H1 (cell line): ENCODE results near the gene SIX3. TPM values are rescaled to one million over a fixed set of nuclear protein-coding genes. Genes with fewer than 3 reads are reported as not detected.

Experiments
- CTCF ChIA-PET: fragments of 300-600 bp; sonication (Branson Sonifier 250); formaldehyde crosslinking; loops from one replicate; lab custom pipeline; 2021; ENCODE audit not compliant: partially characterized antibody; lab: Charles Lee
- POLR2A ChIA-PET: fragments of 300-600 bp; sonication (Branson Sonifier 250); formaldehyde crosslinking; loops from one replicate; lab custom pipeline; 2021; ENCODE audit warnings: inconsistent platforms; ENCODE audit not compliant: partially characterized antibody; lab: Charles Lee
- DNase-seq, 2 experiments: peaks; one replicate each; pipeline versions ENCODE4 v3.0.0 to v3.0.0-alpha.2; 2010 to 2022; ENCODE audit warnings: low spot score in 2 of 2, low read depth in 1 of 2, mixed read lengths in 1 of 2
- FAIRE-seq: peaks from 2 replicates; lab custom pipeline; 2011; peaks lifted over from hg19 to GRCh38; lab: Jason Lieb, UNC
- H2AFZ ChIP-seq: 2 replicates; pipeline ENCODE4 v1.8.1; 2012; ENCODE audit warnings: low read length, inconsistent platforms
- H2AK5ac ChIP-seq: 2 replicates; pipeline ENCODE4 v1.6.1; 2013; ENCODE audit warnings: low read depth, low read length
- H2BK120ac ChIP-seq: replicated peaks from 2 replicates; pipeline ENCODE3; 2013; ENCODE audit warnings: low read depth, low read length, inconsistent platforms
- H2BK12ac ChIP-seq: 2 replicates; pipeline ENCODE4 v1.6.1; 2013; ENCODE audit warnings: low read depth, low read length
- H2BK15ac ChIP-seq: 2 replicates; pipeline ENCODE4 v1.6.1; 2013; ENCODE audit warnings: low read length
- H2BK20ac ChIP-seq: 2 replicates; pipeline ENCODE4 v1.6.1; 2013; ENCODE audit warnings: low read length
- H2BK5ac ChIP-seq: 2 replicates; pipeline ENCODE4 v1.6.1; 2013; ENCODE audit warnings: low read depth, low read length
- H3K14ac ChIP-seq: 2 replicates; pipeline ENCODE4 v1.6.1; 2013; ENCODE audit warnings: inconsistent platforms; ENCODE audit not compliant: insufficient read length
- H3K18ac ChIP-seq: 2 replicates; pipeline ENCODE4 v1.6.1; 2013; ENCODE audit warnings: low read length; ENCODE audit errors: extremely low read depth
- H3K23ac ChIP-seq: 2 replicates; pipeline ENCODE4 v1.6.1; 2013; ENCODE audit warnings: inconsistent platforms; ENCODE audit not compliant: insufficient read length
- H3K23me2 ChIP-seq: 2 replicates; pipeline ENCODE4 v1.6.1; 2013; ENCODE audit warnings: low read depth, low read length
- H3K27ac ChIP-seq: 2 replicates; pipeline ENCODE4 v1.6.1; 2011; ENCODE audit warnings: low read depth, low read length, inconsistent platforms
- H3K27me3 ChIP-seq, 4 experiments: replicated peaks in 1 of 4; 1 replicate in 1 of 4; 2 replicates in 3 of 4; pipeline versions ENCODE4 v1.6.1 to v1.8.1; 2011 to 2013; ENCODE audit warnings: low read length in 3 of 4, mild to moderate bottlenecking in 3 of 4, inconsistent platforms in 2 of 4, mixed read lengths in 2 of 4, moderate library complexity in 1 of 4; ENCODE audit not compliant: control insufficient read depth in 3 of 4, insufficient read depth in 3 of 4; ENCODE audit errors: extremely low read depth in 1 of 4
- H3K36me3 ChIP-seq, 4 experiments: 2 replicates each; pipeline versions ENCODE4 v1.6.1 to v1.8.1; 2011 to 2013; ENCODE audit warnings: mild to moderate bottlenecking in 4 of 4, low read length in 3 of 4, moderate library complexity in 2 of 4, control low read depth in 1 of 4, inconsistent platforms in 1 of 4; ENCODE audit not compliant: insufficient read depth in 4 of 4, control insufficient read depth in 2 of 4
- H3K4ac ChIP-seq: replicated peaks from 2 replicates; pipeline ENCODE3; 2013; ENCODE audit warnings: low read length, low read depth, mixed read lengths, inconsistent platforms; ENCODE audit not compliant: insufficient read length
- H3K4me1 ChIP-seq, 4 experiments: replicated peaks in 1 of 4; 1 replicate in 1 of 4; 2 replicates in 3 of 4; pipeline versions ENCODE4 v1.6.1 to v1.8.1; 2011 to 2013; ENCODE audit warnings: low read length in 3 of 4, inconsistent platforms in 2 of 4, mixed read lengths in 1 of 4; ENCODE audit not compliant: insufficient read depth in 4 of 4, control insufficient read depth in 3 of 4
- H3K4me2 ChIP-seq, 2 experiments: 2 replicates each; pipeline versions ENCODE4 v1.6.1 to v1.8.1; 2011 to 2013; ENCODE audit warnings: low read depth in 2 of 2, low read length in 2 of 2, control low read depth in 1 of 2, inconsistent platforms in 1 of 2, mild to moderate bottlenecking in 1 of 2; ENCODE audit not compliant: insufficient read depth in 1 of 2
- H3K4me3 ChIP-seq, 4 experiments: fragments of 200-600, 300-600 bp in 1 of 4; sonication (generic), shearing (Covaris generic), sonication (Bioruptor Twin) in 1 of 4; 2 replicates each; pipeline versions ENCODE4 v1.5.1 to v1.8.1; 2011 to 2016; ENCODE audit warnings: low read length in 4 of 4, low read depth in 3 of 4, control low read depth in 2 of 4, inconsistent platforms in 2 of 4, mild to moderate bottlenecking in 2 of 4, mixed read lengths in 1 of 4, moderate library complexity in 1 of 4; ENCODE audit not compliant: insufficient read depth in 2 of 4; ENCODE audit errors: extremely low read depth in 1 of 4
- H3K56ac ChIP-seq: replicated peaks from 2 replicates; pipeline ENCODE3; 2013; ENCODE audit warnings: low read depth, mild to moderate bottlenecking, mixed read lengths, low read length, inconsistent platforms; ENCODE audit not compliant: insufficient read length
- H3K79me1 ChIP-seq: 2 replicates; pipeline ENCODE4 v1.6.1; 2013; ENCODE audit warnings: low read depth, low read length, control low read depth
- H3K79me2 ChIP-seq, 2 experiments: 2 replicates each; pipeline versions ENCODE4 v1.6.1 to v1.8.1; 2012 to 2013; ENCODE audit warnings: low read length in 2 of 2, mild to moderate bottlenecking in 2 of 2, inconsistent platforms in 1 of 2; ENCODE audit not compliant: insufficient read depth in 2 of 2, control insufficient read depth in 1 of 2
- H3K9ac ChIP-seq, 4 experiments: replicated peaks in 1 of 4; 1 replicate in 1 of 4; 2 replicates in 3 of 4; pipeline versions ENCODE4 v1.6.1 to v1.8.1; 2011 to 2013; ENCODE audit warnings: low read depth in 3 of 4, low read length in 3 of 4, control low read depth in 2 of 4, mild to moderate bottlenecking in 2 of 4, moderate library complexity in 2 of 4, inconsistent platforms in 1 of 4; ENCODE audit errors: extremely low read depth in 1 of 4
- H3K9me3 ChIP-seq, 2 experiments: 2 replicates each; pipeline versions ENCODE4 v1.6.1 to v1.8.1; 2012 to 2013; ENCODE audit warnings: mild to moderate bottlenecking in 2 of 2, moderate library complexity in 2 of 2, control low read depth in 1 of 2, inconsistent platforms in 1 of 2, low read depth in 1 of 2, low read length in 1 of 2, mixed read lengths in 1 of 2; ENCODE audit not compliant: insufficient read depth in 2 of 2
- H4K20me1 ChIP-seq, 2 experiments: replicated peaks in 1 of 2; 2 replicates each; pipeline versions ENCODE3 to v1.8.1; 2011 to 2013; ENCODE audit warnings: inconsistent platforms in 2 of 2, low read length in 2 of 2, mild to moderate bottlenecking in 1 of 2; ENCODE audit not compliant: insufficient read depth in 2 of 2, control insufficient read depth in 1 of 2
- H4K5ac ChIP-seq: 2 replicates; pipeline ENCODE4 v1.6.1; 2013; ENCODE audit warnings: low read length, low read depth, mixed read lengths, inconsistent platforms; ENCODE audit not compliant: insufficient read length
- H4K8ac ChIP-seq: 2 replicates; pipeline ENCODE4 v1.8.0; 2013; ENCODE audit warnings: mild to moderate bottlenecking, moderate library complexity, low read length, inconsistent platforms; ENCODE audit not compliant: insufficient read depth; ENCODE audit errors: extremely low read depth
- H4K91ac ChIP-seq: replicated peaks from 2 replicates; pipeline ENCODE3; 2013; ENCODE audit warnings: low read length, mixed read lengths, inconsistent platforms; ENCODE audit not compliant: insufficient read length
- FOSL1 ChIP-seq: IDR thresholded peaks from 2 replicates; pipeline ENCODE4 v1.6.1; 2011; ENCODE audit warnings: mild to moderate bottlenecking, low read depth, low read length, moderate library complexity; ENCODE audit not compliant: insufficient read depth
- POU5F1 ChIP-seq: IDR thresholded peaks from 2 replicates; pipeline ENCODE4 v1.6.1; 2011; ENCODE audit warnings: low read depth, mild to moderate bottlenecking, low read length, moderate library complexity
- RBBP5 ChIP-seq: IDR thresholded peaks from 2 replicates; pipeline ENCODE4 v1.7.1; 2012; ENCODE audit warnings: low read depth, mild to moderate bottlenecking, inconsistent platforms, low read length, moderate library complexity, borderline replicate concordance
- SIN3A ChIP-seq, 2 experiments: IDR thresholded peaks in 1 of 2; conservative IDR thresholded peaks in 1 of 2; 2 replicates each; pipeline ENCODE4 v1.6.1; 2011 to 2012; ENCODE audit warnings: low read length in 2 of 2, improper control_type of control experiment in 1 of 2, low read depth in 1 of 2, mild to moderate bottlenecking in 1 of 2
- USF2 ChIP-seq: IDR thresholded peaks from 2 replicates; pipeline ENCODE4 v1.6.1; 2011; ENCODE audit warnings: low read length, improper control_type of control experiment
- WGBS, 2 experiments: shearing (Covaris generic) in 1 of 2; methylation state at CpG; one replicate each; pipeline versions ENCODE4 v1.1.6 to v1.1.7; 2013 to 2015; ENCODE audit warnings: low lambda C conversion rate in 2 of 2, mixed read lengths in 2 of 2, inconsistent platforms in 1 of 2, low coverage in 1 of 2, missing lambda C conversion rate in 1 of 2; ENCODE audit not compliant: insufficient replicate concordance in 2 of 2, insufficient coverage in 1 of 2, insufficient read length in 1 of 2; ENCODE audit errors: extremely low coverage in 1 of 2, missing lambda C conversion rate in 1 of 2; 5-methylcytosine and 5-hydroxymethylcytosine counted together
- polyA plus RNA-seq, 7 experiments: library from polyadenylated mRNA; depleted of rRNA in 3 of 7; stranded (reverse) in 5 of 7; unstranded in 2 of 7; fragments of >200 nt in 5 of 7; fragments of 200-250 nt in 2 of 7; gene quantifications; 1 replicate in 5 of 7; 2 replicates in 1 of 7; 4 replicates in 1 of 7; pipeline versions ENCODE4 v1.2.1 to v1.2.3, GENCODE V29; 2011 to 2013; ENCODE audit warnings: missing spikeins in 2 of 7, mixed read lengths in 2 of 7
- total RNA-seq: library from RNA; stranded (reverse); fragmentation: NEBNext Ultra II Directional; extraction: Animal tissue kit (Norgen Biotek cat#: 25700); gene quantifications from 2 replicates; pipeline ENCODE4 v1.2.1, GENCODE V29; 2021

The SIX3 gene
- total and polyA plus RNA-seq, 2 of the 8 experiments (the other 6 are each of a cell fraction or from before 2014, with no cell fraction given): 0.02 to 0.19 TPM

- Histone ChIP-seq H3K27ac (no peak overlapping the region), H3K23ac (no peak overlapping the region), H3K4ac (no peak overlapping the region), H3K56ac (no peak overlapping the region), H3K79me1 (no peaks in the 10 kb centered on the region), H3K27me3 (no peaks in the 10 kb centered on the region), H4K5ac (no peak overlapping the region), H2AK5ac (no peak overlapping the region), H2BK12ac (no peak overlapping the region), H3K4me1 (peaks cover 0 to 3% (median under 1%) of the 10 kb centered on the region in 4 experiments; a peak in 3 of 7 replicates), H3K14ac (no peak overlapping the region), H2BK20ac (no peak overlapping the region), H4K20me1 (no peaks in the 10 kb centered on the region), H4K8ac (no peak overlapping the region), H4K91ac (no peak overlapping the region), H3K9ac (no peak overlapping the region), H3K79me2 (no peaks in the 10 kb centered on the region), H2BK15ac (no peak overlapping the region), H3K23me2 (no peaks in the 10 kb centered on the region), H3K9me3 (no peaks in the 10 kb centered on the region), H2BK5ac (no peak overlapping the region), H2BK120ac (no peak overlapping the region), H3K18ac (no peak overlapping the region), H3K4me3 (no peak overlapping the region), H3K36me3 (no peaks in the 10 kb centered on the region), H3K4me2 (no peak overlapping the region), H2AFZ (no peak overlapping the region)
- 85% methylated on average over 7 of the region's 7 CpGs; no CpG with 5 or more reads in 1 of the 2 experiments for whole genome bisulfite sequencing, 2 experiments
- ChIA-PET POLR2A (no interaction called here), CTCF (interaction anchor here (0.6 to 1.5 kb wide), 3 partner anchors 13 to 54 kb away, joined by 3 to 4 read pairs (median 3); no protein-coding TSS in a partner anchor)
- FAIRE-seq (no peak), DNase-seq (no peak)
- TF ChIP-seq USF2 (no peak), SIN3A (conservative IDR thresholded peaks at IDR 0.05 in 1 of 2, IDR thresholded peaks at IDR 0.05 in 1 of 2; ENCODE audit: low read depth in 1 of 2, low read length in 2 of 2) (no peak), POU5F1 (no peak), FOSL1 (no peak), RBBP5 (no peak)
These were observed 39.0 kb upstream of the SIX3 start for GRCh38 chr2:44902217-44903137.
